Measurements from ENCODE around the gene ELOVL6.

The ELOVL6 gene

GRCh38 chr4:110170861-110171260, 27.6 kb downstream of the ELOVL6 start:
- CTCF ChIA-PET, result interaction anchor here (1.3 to 2.2 kb wide), 4 partner anchors 10 to 121 kb away, joined by 4 to 9 read pairs (median 6); no protein-coding TSS in a partner anchor
- POLR2A ChIA-PET, result no interaction called here
- DNase-seq (ENCODE audit: extremely low spot score), result no peak
- no peak for TF ChIP-seq CTCF (IDR thresholded peaks at IDR 0.05; ENCODE audit: control extremely low read depth, extremely low read depth, low read depth, missing control alignments)

- ChIA-PET POLR2A (no interaction called here), CTCF (interaction anchor here (0.9 to 2.7 kb wide), 9 partner anchors 10 to 124 kb away, joined by 3 to 16 read pairs (median 4); no protein-coding TSS in a partner anchor)
- no peak for TF ChIP-seq CTCF (IDR thresholded peaks at IDR 0.05; ENCODE audit: control extremely low read depth, extremely low read depth, low read depth, missing control alignments)
- no peak for DNase-seq (ENCODE audit: extremely low spot score)
These were observed 32.8 kb downstream of the ELOVL6 start for GRCh38 chr4:110165382-110166286.

GRCh38 chr4:110164856-110165255, 33.6 kb downstream of the ELOVL6 start:
- ChIA-PET POLR2A (no interaction called here), CTCF (interaction anchor here (0.9 to 2.7 kb wide), 9 partner anchors 11 to 123 kb away, joined by 3 to 16 read pairs (median 4); no protein-coding TSS in a partner anchor)
- TF ChIP-seq CTCF (IDR thresholded peaks at IDR 0.05; ENCODE audit: control extremely low read depth, extremely low read depth, low read depth, missing control alignments), result no peak
- DNase-seq (ENCODE audit: extremely low spot score), result no peak

GRCh38 chr4:110164251-110164650, 34.2 kb downstream of the ELOVL6 start:
- ChIA-PET POLR2A (no interaction called here), CTCF (interaction anchor here (1.3 to 2.7 kb wide), 6 partner anchors 11 to 118 kb away, joined by 3 to 16 read pairs (median 4); no protein-coding TSS in a partner anchor)
- TF ChIP-seq CTCF (IDR thresholded peaks at IDR 0.05; ENCODE audit: control extremely low read depth, extremely low read depth, low read depth, missing control alignments), result no peak
- no peak for DNase-seq (ENCODE audit: extremely low spot score)

- TF ChIP-seq CTCF (IDR thresholded peaks at IDR 0.05; ENCODE audit: control extremely low read depth, extremely low read depth, low read depth, missing control alignments), result no peak
- ChIA-PET CTCF (interaction anchor here (0.9 to 1.8 kb wide), 6 partner anchors 9 to 36 kb away, joined by 3 to 6 read pairs (median 4); no protein-coding TSS in a partner anchor), POLR2A (no interaction called here)
- no peak for DNase-seq (ENCODE audit: extremely low spot score)
These were observed 34.9 kb downstream of the ELOVL6 start for GRCh38 chr4:110163327-110164069.

- ChIA-PET CTCF (interaction anchor here (1.0 to 2.5 kb wide), 4 partner anchors 10 to 106 kb away, joined by 3 to 9 read pairs (median 4); no protein-coding TSS in a partner anchor), POLR2A (no interaction called here)
- no peak for TF ChIP-seq CTCF (IDR thresholded peaks at IDR 0.05; ENCODE audit: control extremely low read depth, extremely low read depth, low read depth, missing control alignments)
- DNase-seq (ENCODE audit: extremely low spot score), result no peak
These were observed 37.8 kb downstream of the ELOVL6 start for GRCh38 chr4:110160618-110161017.
